ENCODE data around the gene HHAT.

The HHAT gene

DNA sequence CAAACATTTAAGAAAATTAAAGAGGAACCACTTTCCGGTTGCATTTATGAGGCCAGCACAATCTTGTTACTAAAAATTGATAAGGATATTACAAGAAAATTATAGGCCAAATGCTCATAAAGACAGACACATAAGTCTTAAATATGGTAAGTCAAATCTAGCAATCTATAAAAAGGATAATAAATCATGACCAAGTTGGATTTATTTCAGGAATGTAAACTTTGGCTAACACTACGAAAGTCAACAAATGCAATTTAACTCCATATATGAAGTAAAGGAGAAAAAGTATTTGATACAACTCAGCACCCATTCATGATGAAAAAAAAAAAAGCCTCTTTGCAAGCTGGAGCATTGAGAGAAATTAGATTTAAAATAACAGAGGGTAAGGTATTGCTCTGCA lies 6.3 kb downstream of the HHAT start:
- CTCF ChIA-PET = no interaction called here
- POLR2A ChIA-PET = no interaction called here
- DNase-seq (ENCODE audit: extremely low spot score) = no peak
- TF ChIP-seq, protein P1, sequence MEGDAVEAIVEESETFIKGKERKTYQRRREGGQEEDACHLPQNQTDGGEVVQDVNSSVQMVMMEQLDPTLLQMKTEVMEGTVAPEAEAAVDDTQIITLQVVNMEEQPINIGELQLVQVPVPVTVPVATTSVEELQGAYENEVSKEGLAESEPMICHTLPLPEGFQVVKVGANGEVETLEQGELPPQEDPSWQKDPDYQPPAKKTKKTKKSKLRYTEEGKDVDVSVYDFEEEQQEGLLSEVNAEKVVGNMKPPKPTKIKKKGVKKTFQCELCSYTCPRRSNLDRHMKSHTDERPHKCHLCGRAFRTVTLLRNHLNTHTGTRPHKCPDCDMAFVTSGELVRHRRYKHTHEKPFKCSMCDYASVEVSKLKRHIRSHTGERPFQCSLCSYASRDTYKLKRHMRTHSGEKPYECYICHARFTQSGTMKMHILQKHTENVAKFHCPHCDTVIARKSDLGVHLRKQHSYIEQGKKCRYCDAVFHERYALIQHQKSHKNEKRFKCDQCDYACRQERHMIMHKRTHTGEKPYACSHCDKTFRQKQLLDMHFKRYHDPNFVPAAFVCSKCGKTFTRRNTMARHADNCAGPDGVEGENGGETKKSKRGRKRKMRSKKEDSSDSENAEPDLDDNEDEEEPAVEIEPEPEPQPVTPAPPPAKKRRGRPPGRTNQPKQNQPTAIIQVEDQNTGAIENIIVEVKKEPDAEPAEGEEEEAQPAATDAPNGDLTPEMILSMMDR (IDR thresholded peaks at IDR 0.05; ENCODE audit: control extremely low read depth, extremely low read depth, low read depth, missing control alignments) = no peak

DNA sequence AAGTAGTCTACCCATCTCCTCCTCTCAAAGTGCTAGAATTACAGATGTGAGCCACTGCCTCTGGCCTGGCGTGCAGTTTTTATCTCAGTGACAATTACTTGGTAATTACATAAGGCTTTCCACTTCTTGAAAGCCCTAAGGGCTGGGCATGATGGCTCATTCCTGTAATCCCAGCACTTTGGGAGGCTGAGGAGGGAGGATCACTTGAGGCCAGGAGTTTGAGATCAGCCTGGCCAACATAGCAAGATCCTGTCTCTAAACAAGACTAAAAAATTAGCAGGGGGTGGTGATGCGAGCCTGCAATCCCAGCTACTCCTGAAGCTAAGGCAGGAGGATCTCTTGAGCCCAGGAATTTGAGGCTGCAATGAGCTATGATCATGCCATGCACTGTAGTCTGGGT lies 7.7 kb downstream of the HHAT start:
- no peak for DNase-seq (ENCODE audit: extremely low spot score)
- ChIA-PET POLR2A (no interaction called here), CTCF (interaction anchor here (1.1 kb wide), 1 partner anchor 14 kb away, joined by 3 read pairs; no protein-coding TSS in a partner anchor)
- TF ChIP-seq, protein P1 (IDR thresholded peaks at IDR 0.05; ENCODE audit: control extremely low read depth, extremely low read depth, low read depth, missing control alignments) = no peak

DNA sequence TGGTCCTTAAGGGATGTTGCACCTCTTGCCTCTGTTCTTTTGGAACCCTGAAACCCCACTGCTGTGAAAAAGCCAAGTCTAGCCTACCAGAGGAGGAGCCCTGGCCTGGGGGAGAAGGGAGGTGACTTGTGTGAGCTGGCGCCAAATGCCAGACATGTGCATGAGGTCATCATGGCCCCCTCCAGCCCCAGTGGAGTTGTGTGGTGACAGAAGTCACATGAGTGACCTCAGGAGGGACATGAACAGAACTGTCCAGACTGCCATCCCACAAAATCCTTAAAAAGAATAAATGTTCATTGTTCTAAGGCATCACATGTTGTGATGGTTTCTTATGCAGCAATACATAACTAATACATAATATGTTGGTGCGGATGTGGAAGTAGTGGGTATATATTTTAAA lies 10.8 kb downstream of the HHAT start:
- CTCF ChIA-PET = interaction anchor here (1.6 kb wide), 1 partner anchor 17 kb away, joined by 4 read pairs; no protein-coding TSS in a partner anchor
- POLR2A ChIA-PET = no interaction called here
- no peak for DNase-seq (ENCODE audit: extremely low spot score)
- TF ChIP-seq, protein P1 (IDR thresholded peaks at IDR 0.05; ENCODE audit: control extremely low read depth, extremely low read depth, low read depth, missing control alignments) = no peak

DNA sequence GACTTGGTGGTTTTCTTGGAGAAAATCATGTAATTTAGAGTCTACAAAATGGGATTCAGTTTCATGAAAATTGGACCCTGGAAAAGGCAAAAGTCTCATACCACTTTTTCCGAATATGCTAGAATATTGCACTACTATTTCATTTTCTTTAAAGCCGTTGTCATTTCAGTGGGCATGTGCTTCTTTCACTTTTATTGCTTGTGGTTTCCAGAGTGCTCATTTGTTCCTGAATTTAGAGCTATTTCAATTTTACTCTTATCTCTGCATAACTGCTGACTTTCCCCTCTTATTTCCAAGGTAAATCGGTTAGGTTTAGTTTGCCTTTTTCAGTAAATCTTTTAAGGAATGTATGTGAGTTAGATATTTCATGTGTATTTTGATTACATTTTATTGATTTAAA lies 11.6 kb downstream of the HHAT start:
- no peak for DNase-seq (ENCODE audit: extremely low spot score)
- POLR2A ChIA-PET = interaction anchor here (0.6 kb wide), 1 partner anchor 16 kb away, joined by 8 read pairs; no protein-coding TSS in a partner anchor
- TF ChIP-seq, protein P1 (IDR thresholded peaks at IDR 0.05; ENCODE audit: control extremely low read depth, extremely low read depth, low read depth, missing control alignments) = no peak
- CTCF ChIA-PET = interaction anchor here (0.9 to 2.3 kb wide), 3 partner anchors 11 to 513 kb away, joined by 3 to 8 read pairs (median 4); no protein-coding TSS in a partner anchor

DNA sequence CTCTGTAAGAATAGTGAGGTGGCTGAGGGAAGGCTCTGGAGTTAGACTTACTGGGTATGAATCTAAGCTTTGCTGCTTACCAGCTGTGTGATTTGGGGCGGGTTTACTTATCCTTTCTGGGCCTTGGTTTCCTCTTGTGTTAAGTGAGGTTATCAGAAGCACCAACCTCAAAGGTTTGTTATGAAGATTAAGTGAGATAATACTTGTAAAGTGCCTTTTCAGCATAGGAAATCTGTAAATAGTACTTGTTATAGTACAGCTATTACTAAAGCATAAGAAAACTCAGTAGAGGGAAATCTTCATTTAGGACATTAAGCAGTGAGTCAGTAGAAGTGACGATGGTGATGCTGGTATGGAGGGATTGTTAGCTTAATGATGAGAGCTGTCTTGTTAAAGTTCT lies 12.1 kb downstream of the HHAT start:
- CTCF ChIA-PET = interaction anchor here (0.8 to 2.3 kb wide), 6 partner anchors 8 to 518 kb away, joined by 3 to 9 read pairs (median 4); no protein-coding TSS in a partner anchor
- POLR2A ChIA-PET = interaction anchor here (0.6 kb wide), 1 partner anchor 15 kb away, joined by 8 read pairs; no protein-coding TSS in a partner anchor
- TF ChIP-seq, protein P1 (IDR thresholded peaks at IDR 0.05; ENCODE audit: control extremely low read depth, extremely low read depth, low read depth, missing control alignments) = no peak

DNA sequence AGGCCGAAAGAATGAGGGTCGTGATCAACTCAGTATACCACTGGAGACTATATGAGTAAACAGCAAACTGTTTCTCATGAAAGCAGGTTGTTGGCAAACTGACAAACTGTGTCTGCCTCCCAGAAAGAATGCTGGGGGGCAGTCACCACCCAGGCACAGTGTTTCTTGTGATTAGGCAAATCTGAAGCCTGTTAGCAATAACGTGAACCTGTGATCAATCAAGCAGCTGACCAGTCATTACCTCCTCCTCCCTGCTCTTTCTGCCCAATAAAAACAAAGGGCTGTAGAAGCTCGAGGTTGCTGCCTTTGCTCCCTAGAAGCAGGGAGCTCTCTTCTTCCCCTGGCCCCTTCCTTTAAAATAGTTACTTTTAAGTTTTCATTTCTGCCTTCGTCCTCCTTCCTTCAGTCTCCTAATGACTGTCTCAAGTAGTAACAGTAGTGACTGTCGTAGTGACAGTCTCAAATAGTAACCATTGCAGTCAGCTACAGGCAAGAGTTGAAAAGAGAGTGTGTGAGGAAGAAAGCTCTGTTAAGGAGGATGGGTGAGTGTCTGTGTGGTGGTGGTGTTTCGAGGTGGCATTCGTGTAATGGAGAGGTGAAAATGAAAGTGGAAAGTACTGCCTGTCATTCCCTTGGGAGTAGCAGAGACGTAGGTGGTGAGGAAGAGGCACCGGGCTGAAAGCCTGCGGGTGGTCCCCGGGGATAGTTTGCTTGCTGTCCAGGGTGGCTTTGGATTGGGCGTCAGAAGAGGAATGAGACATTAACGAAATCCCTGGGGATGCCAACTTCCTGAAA lies 14.5 kb downstream of the HHAT start:
- ChIA-PET CTCF (interaction anchor here (0.9 to 2.4 kb wide), 4 partner anchors 9 to 32 kb away, joined by 3 to 8 read pairs (median 5); no protein-coding TSS in a partner anchor), POLR2A (no interaction called here)
- TF ChIP-seq, protein P1 (IDR thresholded peaks at IDR 0.05; ENCODE audit: control extremely low read depth, extremely low read depth, low read depth, missing control alignments) = no peak
- DNase-seq (ENCODE audit: extremely low spot score) = no peak

More for the DNA sequence above, 12.1 kb downstream of the HHAT start:
- DNase-seq (ENCODE audit: extremely low spot score) = no peak

All from GM10248 (cell line).